Stimulated activated CD4-positive, alpha-beta T cell treated with anti-CD3 and anti-CD28 coated beads, TNF-alpha, amount 100 ng/mL, for 48 hours (primary cell): ENCODE measurements around the gene GPC3.
"Not testable (repeated sequence)": the region's sequence is repeated elsewhere in the genome, so short reads cannot be mapped to it uniquely, and the experiment has no call there.

ENCODE experiments used
- DNase-seq, 3 donors: peaks; one replicate each; pipeline ENCODE4 v3.0.0-alpha.2; 2020; ENCODE audit warnings: low read depth in 3 of 3

The GPC3 gene

GRCh38 chrX:133555782-133556458, 429.5 kb downstream of the GPC3 start:
- no peak for DNase-seq

- DNase-seq, result no peak
These were observed 434.5 kb downstream of the GPC3 start for GRCh38 chrX:133550665-133551485.

- DNase-seq, result no peak
These were observed 436.0 kb downstream of the GPC3 start for GRCh38 chrX:133549295-133549933.

- DNase-seq, result no peak
These were observed 439.0 kb downstream of the GPC3 start for GRCh38 chrX:133546441-133546840.

GRCh38 chrX:133544778-133545177, 440.6 kb downstream of the GPC3 start:
- DNase-seq, result no peak

GRCh38 chrX:133544115-133544514, 441.3 kb downstream of the GPC3 start:
- DNase-seq, result no peak

- DNase-seq, result no peak
These were observed 441.7 kb downstream of the GPC3 start for GRCh38 chrX:133543654-133544053.

- DNase-seq, result no peak
These were observed 442.9 kb downstream of the GPC3 start for GRCh38 chrX:133542476-133542875.

GRCh38 chrX:133541021-133541420, 444.4 kb downstream of the GPC3 start:
- no peak for DNase-seq

GRCh38 chrX:133538148-133538547, 447.2 kb downstream of the GPC3 start:
- DNase-seq, result no peak

GRCh38 chrX:133537142-133537541, 448.3 kb downstream of the GPC3 start:
- DNase-seq, result no peak

GRCh38 chrX:133535066-133535465, 450.3 kb downstream of the GPC3 start:
- no peak for DNase-seq

GRCh38 chrX:133534172-133534571, 451.2 kb downstream of the GPC3 start:
- DNase-seq, result no peak

GRCh38 chrX:133533249-133533648, 452.1 kb downstream of the GPC3 start:
- DNase-seq, result no peak

GRCh38 chrX:133530960-133531359, 454.4 kb downstream of the GPC3 start:
- DNase-seq, result no peak

- no peak for DNase-seq
These were observed 455.8 kb downstream of the GPC3 start for GRCh38 chrX:133529578-133529977.

- no peak for DNase-seq
These were observed 457.6 kb downstream of the GPC3 start for GRCh38 chrX:133527825-133528224.

GRCh38 chrX:133527415-133527814, 458.0 kb downstream of the GPC3 start:
- no peak for DNase-seq

GRCh38 chrX:133526773-133527172, 458.6 kb downstream of the GPC3 start:
- not testable (repeated sequence) for DNase-seq

GRCh38 chrX:133523526-133523925, 461.9 kb downstream of the GPC3 start:
- no peak for DNase-seq

- DNase-seq, result no peak
These were observed 462.3 kb downstream of the GPC3 start for GRCh38 chrX:133523081-133523487.

GRCh38 chrX:133516686-133517085, 468.7 kb downstream of the GPC3 start:
- DNase-seq, result no peak

GRCh38 chrX:133514486-133514885, 470.9 kb downstream of the GPC3 start:
- no peak for DNase-seq
